Cardiac muscle cell (in vitro differentiated cells and primary cell): ENCODE measurements around the gene ERLEC1. TPM values are rescaled to one million over a fixed set of nuclear protein-coding genes. Genes with fewer than 3 reads are reported as not detected.
A peak's percentile ranks its signal among the peaks of the same experiment; 100 is the strongest.

Experiments used
- DNase-seq, 2 donors: peaks; one replicate each; pipeline versions ENCODE4 v3.0.0 to v3.0.0-alpha.2; 2010 to 2017; ENCODE audit warnings: low read depth in 1 of 2, low spot score in 1 of 2
- H3K27ac ChIP-seq: fragments of 200-600 bp; sonication (generic); 2 replicates; pipeline ENCODE4 v1.5.1; 2016
- H3K27me3 ChIP-seq: fragments of 200-600 bp; sonication (generic); 2 replicates; pipeline ENCODE4 v1.6.0; 2016; ENCODE audit warnings: control low read depth
- H3K36me3 ChIP-seq: fragments of 200-600 bp; sonication (generic); 2 replicates; pipeline ENCODE4 v1.5.1; 2016; ENCODE audit warnings: control low read depth
- H3K4me1 ChIP-seq: fragments of 200-600 bp; sonication (generic); 2 replicates; pipeline ENCODE4 v1.8.1; 2017; ENCODE audit warnings: low read depth, mild to moderate bottlenecking, mixed run types
- H3K4me3 ChIP-seq: fragments of 200-600 bp; sonication (generic); 2 replicates; pipeline ENCODE4 v1.5.1; 2016; ENCODE audit warnings: mild to moderate bottlenecking
- H3K9me3 ChIP-seq: fragments of 200-600 bp; sonication (generic); 2 replicates; pipeline ENCODE4 v1.5.1; 2017; ENCODE audit warnings: low read depth, mild to moderate bottlenecking, control low read depth
- CTCF ChIP-seq: IDR thresholded peaks from 2 replicates; pipeline ENCODE4 v1.5.1; 2012; ENCODE audit warnings: low read depth, mild to moderate bottlenecking, low read length
- polyA plus RNA-seq: library from polyadenylated mRNA; unstranded; fragments of >200 nt; fragmentation: Nextera tagmentation; extraction: Ambion mirVana; gene quantifications from 2 replicates; pipeline ENCODE4 v1.2.1, GENCODE V29; 2016
- total RNA-seq: library from RNA; depleted of rRNA; stranded (reverse); fragments of >200 nt; gene quantifications from 2 replicates; pipeline ENCODE4 v1.2.3, GENCODE V29; 2016

ERLEC1 gene
- total and polyA plus RNA-seq, 2 experiments from 2014 or later = 50.1 to 50.8 TPM

DNA sequence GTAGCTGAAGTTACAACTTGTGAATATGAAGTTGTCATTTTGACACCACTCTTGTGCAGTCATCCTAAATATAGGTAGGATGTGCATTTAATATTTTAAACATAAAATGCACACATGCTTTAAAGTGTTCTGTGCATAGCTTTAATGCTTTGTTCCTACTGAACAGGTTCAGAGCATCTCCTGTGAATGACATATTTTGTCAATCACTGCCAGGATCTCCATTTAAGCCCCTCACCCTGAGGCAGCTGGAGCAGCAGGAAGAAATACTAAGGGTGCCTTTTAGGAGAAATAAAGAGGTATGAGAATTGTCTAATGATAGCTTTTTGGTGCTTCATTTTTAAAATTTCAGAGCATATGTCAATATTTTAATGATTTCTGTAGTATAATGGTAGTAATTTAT, 14.7 kb downstream of the ERLEC1 start:
- Histone ChIP-seq H3K27ac (no peak overlapping the region), H3K9me3 (no peaks in the 10 kb centered on the region), H3K4me1 (peaks cover 3% of the 10 kb centered on the region), H3K4me3 (no peak overlapping the region), H3K36me3 (peaks cover 45% of the 10 kb centered on the region), H3K27me3 (no peaks in the 10 kb centered on the region)
- DNase-seq = no peak
- TF ChIP-seq CTCF = no peak

DNA sequence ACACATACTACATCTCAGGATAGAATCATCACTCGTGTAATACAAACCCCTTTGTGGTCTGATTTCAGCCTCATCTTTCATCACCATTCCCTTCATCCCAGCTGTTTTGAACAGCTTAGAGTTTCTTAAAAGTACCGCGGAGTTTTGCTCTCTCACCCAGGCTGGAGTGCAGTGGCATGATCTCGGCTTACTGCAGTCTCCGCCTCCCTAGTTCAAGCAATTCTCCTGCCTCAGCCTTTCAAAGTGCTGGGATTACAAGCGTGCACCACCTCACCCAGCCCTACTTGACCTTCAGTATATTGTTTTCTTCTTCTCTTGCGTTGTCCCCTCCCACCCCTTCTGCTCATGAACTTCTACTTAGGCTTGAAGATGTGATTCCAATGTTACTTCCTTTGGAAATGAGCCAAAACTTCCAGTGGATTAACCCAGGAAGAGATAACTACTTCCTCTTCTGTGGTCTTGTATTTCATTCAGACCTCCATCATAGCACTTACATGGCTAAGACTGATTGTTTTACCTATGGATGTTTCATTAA, 15.8 kb downstream of the ERLEC1 start:
- TF ChIP-seq CTCF = no peak
- H3K4me1 ChIP-seq = peaks cover 3% of the 10 kb centered on the region
- H3K9me3 ChIP-seq = no peaks in the 10 kb centered on the region
- peak overlapping the region; percentile 63 for H3K27ac ChIP-seq
- DNase-seq = peak in 1 of 2 donors; percentile 55
- H3K27me3 ChIP-seq = no peaks in the 10 kb centered on the region
- H3K36me3 ChIP-seq = peaks cover 47% of the 10 kb centered on the region
- H3K4me3 ChIP-seq = no peak overlapping the region

- no peak overlapping the region for H3K27ac ChIP-seq
- H3K36me3 ChIP-seq = peaks cover 80% of the 10 kb centered on the region
- no peaks in the 10 kb centered on the region for H3K27me3 ChIP-seq
- H3K4me1 ChIP-seq = no peaks in the 10 kb centered on the region
- no peak for DNase-seq
- H3K4me3 ChIP-seq = no peak overlapping the region
- no peaks in the 10 kb centered on the region for H3K9me3 ChIP-seq
- no peak for TF ChIP-seq CTCF
These were observed 24.8 kb downstream of the ERLEC1 start for GRCh38 chr2:53811601-53812000.

GRCh38 chr2:53813151-53813550, 26.3 kb downstream of the ERLEC1 start:
- H3K36me3 ChIP-seq = peaks cover 75% of the 10 kb centered on the region
- no peak overlapping the region for H3K4me3 ChIP-seq
- DNase-seq = no peak
- H3K9me3 ChIP-seq = no peaks in the 10 kb centered on the region
- H3K4me1 ChIP-seq = no peaks in the 10 kb centered on the region
- no peak for TF ChIP-seq CTCF
- no peaks in the 10 kb centered on the region for H3K27me3 ChIP-seq
- no peak overlapping the region for H3K27ac ChIP-seq

GRCh38 chr2:53818854-53819435, 32.1 kb downstream of the ERLEC1 start:
- H3K4me1 ChIP-seq = no peaks in the 10 kb centered on the region
- no peak overlapping the region for H3K27ac ChIP-seq
- no peak for DNase-seq
- H3K27me3 ChIP-seq = no peaks in the 10 kb centered on the region
- peaks cover 22% of the 10 kb centered on the region for H3K36me3 ChIP-seq
- H3K9me3 ChIP-seq = no peaks in the 10 kb centered on the region
- TF ChIP-seq CTCF = no peak
- no peak overlapping the region for H3K4me3 ChIP-seq

- no peaks in the 10 kb centered on the region for H3K27me3 ChIP-seq
- H3K27ac ChIP-seq = no peak overlapping the region
- DNase-seq = no peak
- H3K9me3 ChIP-seq = no peaks in the 10 kb centered on the region
- no peak overlapping the region for H3K4me3 ChIP-seq
- no peak for TF ChIP-seq CTCF
- no peaks in the 10 kb centered on the region for H3K4me1 ChIP-seq
- peaks cover 17% of the 10 kb centered on the region for H3K36me3 ChIP-seq
These were observed 32.8 kb downstream of the ERLEC1 start for GRCh38 chr2:53819634-53820033.
